Activated CD4-positive, alpha-beta T cell treated with anti-CD3 and anti-CD28 coated beads, Interleukin-2, amount 10 ng/mL, durations not matched to agents 7 days and 5 days (primary cell): ENCODE data around the gene HNF4A. TPM values are rescaled to one million over a fixed set of nuclear protein-coding genes. Genes with fewer than 3 reads are reported as not detected.

Experiments used
- CTCF ChIA-PET: fragments of 350-600 bp; sonication (Branson Sonifier 250); formaldehyde crosslinking; loops from one replicate; lab custom pipeline; 2021; ENCODE audit warnings: antibody characterized with exemption; lab: Charles Lee
- POLR2A ChIA-PET: fragments of 350-600 bp; sonication (Branson Sonifier 250); formaldehyde crosslinking; loops from one replicate; lab custom pipeline; 2021; ENCODE audit warnings: antibody characterized with exemption; lab: Charles Lee
- DNase-seq: peaks from one replicate; pipeline ENCODE4 v3.0.0-alpha.2; 2020
- H3K27ac Mint-ChIP-seq: one replicate; pipeline ENCODE4 v1.8.0; 2021; ENCODE audit warnings: mild to moderate bottlenecking, moderate library complexity, mixed read lengths
- H3K27me3 Mint-ChIP-seq: one replicate; pipeline ENCODE4 v1.8.0; 2021; ENCODE audit warnings: mixed read lengths
- H3K36me3 Mint-ChIP-seq: one replicate; pipeline ENCODE4 v1.8.0; 2021; ENCODE audit warnings: low read depth, mixed read lengths
- H3K4me1 Mint-ChIP-seq: one replicate; pipeline ENCODE4 v1.8.0; 2021; ENCODE audit warnings: mixed read lengths
- H3K4me3 Mint-ChIP-seq: one replicate; pipeline ENCODE4 v1.8.0; 2021; ENCODE audit warnings: mild to moderate bottlenecking, moderate library complexity, mixed read lengths
- H3K9me3 Mint-ChIP-seq: one replicate; pipeline ENCODE4 v1.8.0; 2021; ENCODE audit warnings: mixed read lengths
- total RNA-seq, 2 experiments: library from RNA; stranded (reverse); gene quantifications; one replicate each; pipeline ENCODE4 v1.2.3, GENCODE V29; 2021

The HNF4A gene
- total RNA-seq, 2 experiments from 2014 or later = not detected

GRCh38 chr20:44384423-44385027 is 29.0 kb downstream of the HNF4A start:
- POLR2A ChIA-PET = no interaction called here
- DNase-seq = peak; percentile 87
- H3K9me3 Mint-ChIP-seq = no peaks in the 10 kb centered on the region
- H3K36me3 Mint-ChIP-seq = no peaks in the 10 kb centered on the region
- H3K27ac Mint-ChIP-seq = no peak overlapping the region
- H3K4me3 Mint-ChIP-seq = no peak overlapping the region
- H3K27me3 Mint-ChIP-seq = peaks cover 12% of the 10 kb centered on the region
- CTCF ChIA-PET = interaction anchor here (0.8 to 1.9 kb wide), 6 partner anchors 10 to 226 kb away, joined by 3 to 8 read pairs (median 4); no protein-coding TSS in a partner anchor
- peaks cover 12% of the 10 kb centered on the region for H3K4me1 Mint-ChIP-seq

GRCh38 chr20:44388466-44389023 is 33.0 kb downstream of the HNF4A start:
- Mint-ChIP-seq H3K27ac (no peak overlapping the region), H3K4me1 (peaks cover 12% of the 10 kb centered on the region), H3K36me3 (no peaks in the 10 kb centered on the region), H3K4me3 (no peak overlapping the region), H3K9me3 (no peaks in the 10 kb centered on the region), H3K27me3 (peaks cover 4% of the 10 kb centered on the region)
- DNase-seq = peak; percentile 80
- CTCF ChIA-PET = interaction anchor here (1.0 to 1.3 kb wide), 3 partner anchors 73 to 229 kb away, joined by 3 to 4 read pairs (median 3); no protein-coding TSS in a partner anchor
- POLR2A ChIA-PET = no interaction called here

GRCh38 chr20:44389871-44390270 is 34.4 kb downstream of the HNF4A start:
- Mint-ChIP-seq H3K27me3 (peaks cover 4% of the 10 kb centered on the region), H3K4me1 (peaks cover 10% of the 10 kb centered on the region), H3K4me3 (no peak overlapping the region), H3K27ac (no peak overlapping the region), H3K36me3 (no peaks in the 10 kb centered on the region), H3K9me3 (no peaks in the 10 kb centered on the region)
- ChIA-PET CTCF (interaction anchor here (0.5 to 1.3 kb wide), 2 partner anchors 9 to 18 kb away, joined by 3 read pairs; no protein-coding TSS in a partner anchor), POLR2A (no interaction called here)
- no peak for DNase-seq

GRCh38 chr20:44390280-44390679 is 34.8 kb downstream of the HNF4A start:
- Mint-ChIP-seq H3K9me3 (no peaks in the 10 kb centered on the region), H3K27me3 (peaks cover 4% of the 10 kb centered on the region), H3K27ac (no peak overlapping the region), H3K36me3 (no peaks in the 10 kb centered on the region), H3K4me3 (no peak overlapping the region), H3K4me1 (peaks cover 10% of the 10 kb centered on the region)
- POLR2A ChIA-PET = no interaction called here
- no peak for DNase-seq
- CTCF ChIA-PET = interaction anchor here (1.3 to 1.8 kb wide), 2 partner anchors 8 to 173 kb away, joined by 3 to 5 read pairs; no protein-coding TSS in a partner anchor

- no peaks in the 10 kb centered on the region for H3K9me3 Mint-ChIP-seq
- no peak overlapping the region for H3K4me3 Mint-ChIP-seq
- H3K27me3 Mint-ChIP-seq = peaks cover 9% of the 10 kb centered on the region
- DNase-seq = no peak
- no peak overlapping the region for H3K27ac Mint-ChIP-seq
- no peaks in the 10 kb centered on the region for H3K36me3 Mint-ChIP-seq
- ChIA-PET POLR2A (no interaction called here), CTCF (interaction anchor here (0.9 to 1.8 kb wide), 2 partner anchors 175 to 177 kb away, joined by 3 to 5 read pairs; no protein-coding TSS in a partner anchor)
- peaks cover 10% of the 10 kb centered on the region for H3K4me1 Mint-ChIP-seq
Measured at GRCh38 chr20:44392088-44392775, 36.7 kb downstream of the HNF4A start.

GRCh38 chr20:44392776-44393607 is 37.5 kb downstream of the HNF4A start:
- Mint-ChIP-seq H3K9me3 (no peaks in the 10 kb centered on the region), H3K27ac (no peak overlapping the region), H3K4me1 (peaks cover 8% of the 10 kb centered on the region), H3K27me3 (peaks cover 10% of the 10 kb centered on the region), H3K4me3 (no peak overlapping the region), H3K36me3 (no peaks in the 10 kb centered on the region)
- CTCF ChIA-PET = interaction anchor here (0.9 kb wide), 1 partner anchor 177 kb away, joined by 3 read pairs; no protein-coding TSS in a partner anchor
- POLR2A ChIA-PET = no interaction called here
- DNase-seq = no peak

- Mint-ChIP-seq H3K4me3 (no peak overlapping the region), H3K4me1 (peaks cover 3% of the 10 kb centered on the region)
Measured at GRCh38 chr20:44393608-44394451, 38.3 kb downstream of the HNF4A start.

DNA sequence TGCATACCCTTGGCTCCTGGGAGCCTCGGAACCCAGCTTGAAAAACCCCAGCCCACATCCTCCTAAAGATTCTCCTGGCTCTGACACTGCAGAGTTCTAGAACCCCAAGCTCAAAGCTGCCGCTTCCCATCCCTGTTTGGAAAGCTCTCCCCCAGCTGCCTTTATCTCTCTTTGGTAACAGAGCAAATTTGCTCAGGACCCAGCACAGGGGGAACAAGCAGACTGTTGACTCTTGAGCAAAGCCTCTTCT is 38.9 kb downstream of the HNF4A start:
- H3K27me3 Mint-ChIP-seq = peaks cover 10% of the 10 kb centered on the region
- POLR2A ChIA-PET = no interaction called here

More at GRCh38 chr20:44393608-44394451, 38.3 kb downstream of the HNF4A start:
- no peaks in the 10 kb centered on the region for H3K9me3 Mint-ChIP-seq
- no peaks in the 10 kb centered on the region for H3K36me3 Mint-ChIP-seq
- peaks cover 8% of the 10 kb centered on the region for H3K27me3 Mint-ChIP-seq
- no peak for DNase-seq
- POLR2A ChIA-PET = no interaction called here
- H3K27ac Mint-ChIP-seq = no peak overlapping the region
- CTCF ChIA-PET = interaction anchor here (1.5 to 2.7 kb wide), 2 partner anchors 9 to 13 kb away, joined by 3 to 8 read pairs; no protein-coding TSS in a partner anchor

GRCh38 chr20:44394702-44395460 is 39.4 kb downstream of the HNF4A start:
- no peaks in the 10 kb centered on the region for H3K4me1 Mint-ChIP-seq
- ChIA-PET CTCF (interaction anchor here (1.3 to 2.7 kb wide), 3 partner anchors 10 to 238 kb away, joined by 3 to 8 read pairs (median 4); no protein-coding TSS in a partner anchor), POLR2A (no interaction called here)
- H3K27ac Mint-ChIP-seq = no peak overlapping the region
- H3K36me3 Mint-ChIP-seq = no peaks in the 10 kb centered on the region
- H3K4me3 Mint-ChIP-seq = no peak overlapping the region
- no peak for DNase-seq
- H3K27me3 Mint-ChIP-seq = peaks cover 13% of the 10 kb centered on the region
- H3K9me3 Mint-ChIP-seq = no peaks in the 10 kb centered on the region

More for the DNA sequence above, 38.9 kb downstream of the HNF4A start:
- Mint-ChIP-seq H3K4me1 (no peaks in the 10 kb centered on the region), H3K27ac (no peak overlapping the region), H3K9me3 (no peaks in the 10 kb centered on the region), H3K36me3 (no peaks in the 10 kb centered on the region), H3K4me3 (no peak overlapping the region)
- DNase-seq = no peak
- CTCF ChIA-PET = interaction anchor here (1.3 to 2.7 kb wide), 3 partner anchors 10 to 239 kb away, joined by 3 to 8 read pairs (median 4); no protein-coding TSS in a partner anchor

DNA sequence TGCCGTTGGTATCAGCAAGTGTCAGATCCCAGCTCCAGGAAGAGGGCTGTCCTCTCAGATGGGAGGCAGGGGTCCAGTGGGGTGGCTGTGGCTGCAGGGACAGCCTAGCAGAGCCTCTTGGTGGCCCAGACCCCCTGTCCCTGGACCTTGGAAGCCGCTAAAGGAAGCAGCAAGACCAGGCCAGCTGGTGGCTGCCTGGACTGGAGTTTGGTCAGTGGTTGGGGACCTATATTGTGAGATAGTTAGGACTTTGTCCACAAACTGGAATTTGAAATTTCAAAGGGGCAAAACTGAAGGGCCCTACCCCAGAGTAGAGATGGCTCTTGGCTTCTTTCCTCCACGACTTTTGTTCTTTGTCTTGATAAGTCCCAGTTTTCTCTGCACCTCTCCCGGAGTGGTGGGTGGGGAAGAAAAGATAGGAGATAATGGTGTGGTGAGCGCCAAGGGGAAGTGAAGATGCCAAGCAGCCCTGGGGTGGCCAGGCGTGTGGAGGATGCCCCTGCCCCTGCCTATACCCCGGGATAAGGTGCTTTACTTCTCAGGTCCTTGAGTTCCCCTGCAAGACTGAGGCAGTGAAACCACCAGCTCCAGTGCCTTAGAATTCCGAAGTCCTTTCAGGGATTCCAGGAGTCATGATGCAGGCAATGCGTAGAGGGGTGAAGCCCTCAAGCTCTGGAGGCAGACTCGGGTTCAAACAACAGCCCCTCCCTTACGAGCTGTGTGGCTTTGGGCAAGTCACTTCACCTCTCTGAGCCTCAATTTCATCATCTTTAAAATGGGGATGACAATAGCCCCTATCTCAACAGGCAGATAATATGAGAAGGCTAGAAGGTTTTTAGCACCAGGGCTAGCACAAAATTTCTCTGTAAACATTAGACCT is 40.2 kb downstream of the HNF4A start:
- no peaks in the 10 kb centered on the region for H3K36me3 Mint-ChIP-seq
- no peaks in the 10 kb centered on the region for H3K4me1 Mint-ChIP-seq
- H3K27ac Mint-ChIP-seq = no peak overlapping the region
- H3K4me3 Mint-ChIP-seq = no peak overlapping the region
- CTCF ChIA-PET = interaction anchor here (1.3 to 2.7 kb wide), 3 partner anchors 11 to 237 kb away, joined by 3 to 8 read pairs (median 4); no protein-coding TSS in a partner anchor
- H3K27me3 Mint-ChIP-seq = peaks cover 13% of the 10 kb centered on the region
- POLR2A ChIA-PET = no interaction called here
- H3K9me3 Mint-ChIP-seq = no peaks in the 10 kb centered on the region
- DNase-seq = no peak
